ENCODE data around the gene ZNF746.

DNA sequence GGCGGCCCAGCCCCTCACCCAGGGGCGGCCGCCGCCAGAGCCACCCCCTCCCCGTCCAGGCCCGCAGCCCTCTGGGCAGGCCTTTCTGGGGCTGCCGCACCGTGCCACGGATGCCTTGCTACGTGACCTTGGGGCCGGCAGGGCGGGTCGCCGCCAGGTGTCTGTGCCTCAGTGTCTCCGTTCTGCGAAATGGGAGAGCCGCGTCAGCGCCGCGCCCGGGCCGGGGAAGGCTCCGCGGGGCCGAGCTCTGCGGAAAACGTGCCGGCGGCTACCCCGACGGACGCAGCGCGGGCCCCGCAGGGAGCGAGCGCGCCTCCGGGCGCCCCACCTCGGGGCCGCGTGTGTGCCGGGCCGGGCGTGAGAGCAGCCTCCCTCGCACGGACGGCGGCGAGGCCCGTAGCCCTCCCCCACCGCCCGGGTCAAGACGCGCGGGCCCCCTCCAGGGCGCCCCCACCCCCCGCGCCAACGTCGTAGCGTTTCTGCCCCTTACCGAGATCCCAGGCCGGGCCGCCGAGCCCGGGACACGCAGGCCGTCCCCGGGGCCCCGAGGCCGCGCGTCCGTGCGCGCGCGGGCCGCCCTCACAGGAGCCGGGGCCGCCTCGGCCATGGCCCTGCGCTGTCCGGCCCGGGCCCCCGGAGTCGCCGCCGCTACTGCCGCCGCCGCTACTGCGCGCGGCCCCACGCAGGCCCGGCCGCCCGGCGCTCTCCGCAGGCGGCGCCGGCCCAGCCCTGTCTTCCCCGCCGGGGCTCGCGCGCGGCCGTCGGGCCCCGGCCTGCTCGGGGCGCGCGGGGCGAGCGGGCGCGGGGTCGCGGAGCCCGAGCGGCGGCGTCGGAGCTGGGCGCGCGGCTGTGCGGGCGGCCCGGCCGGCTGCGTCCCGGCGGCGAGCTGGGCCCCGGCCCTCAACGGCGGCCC is 37.8 kb downstream of the ZNF746 start:
- TF ChIP-seq POLR2AphosphoS5 (IDR thresholded peaks at IDR 0.05; ENCODE audit: borderline replicate concordance, low read depth, low read length), result no peak
- TF ChIP-seq EZH2 (IDR thresholded peaks at IDR 0.05), result no peak
